Measurements from ENCODE around the gene VDAC1. TPM values are rescaled to one million over a fixed set of nuclear protein-coding genes. Genes with fewer than 3 reads are reported as not detected.

The VDAC1 gene
- total RNA-seq, 2 experiments from 2014 or later: 46.8 to 50.9 TPM

GRCh38 chr5:133994990-133995333 lies 9.8 kb downstream of the VDAC1 start:
- no peak overlapping the region for H3K27ac Mint-ChIP-seq

GRCh38 chr5:133994297-133994989 lies 10.3 kb downstream of the VDAC1 start:
- no peak overlapping the region for H3K27ac ChIP-seq (ENCODE audit: low read depth in 1 of 2, low read length in 2 of 2)
- Mint-ChIP-seq H3K9me3 (no peaks in the 10 kb centered on the region), H3K4me1 (ENCODE audit: low read depth) (peaks cover 53% of the 10 kb centered on the region), H3K4me3 (no peak overlapping the region), H3K36me3 (ENCODE audit: low read depth) (peaks cover 24% of the 10 kb centered on the region), H3K27ac (no peak overlapping the region), H3K27me3 (no peaks in the 10 kb centered on the region)
- ATAC-seq (ENCODE audit: poor library complexity) (no peak), DNase-seq (no peak)
- no peaks in the 10 kb centered on the region for H3K9me3 ChIP-seq (ENCODE audit: control insufficient read depth in 1 of 2, insufficient read depth in 1 of 2, low read length in 2 of 2)
- ChIA-PET CTCF (no interaction called here), POLR2A (interaction anchor here (1.6 kb wide), 1 partner anchor 9 kb away, joined by 4 read pairs; no protein-coding TSS in a partner anchor)
- no peak overlapping the region for H3K4me3 ChIP-seq (ENCODE audit: low read length)
- H3K36me3 ChIP-seq (ENCODE audit: insufficient read depth, low read length): peaks cover 16% of the 10 kb centered on the region
- peaks cover 33% of the 10 kb centered on the region for H3K4me1 ChIP-seq (ENCODE audit: insufficient read depth, low read length)
- intact Hi-C loops (cut with DNase I, micrococcal nuclease): no loop called here
- no peak for TF ChIP-seq CTCF (IDR thresholded peaks at IDR 0.05)
- no peaks in the 10 kb centered on the region for H3K27me3 ChIP-seq (ENCODE audit: control insufficient read depth in 1 of 2, insufficient read depth in 2 of 2, low read length in 2 of 2)

More at GRCh38 chr5:133994990-133995333, 9.8 kb downstream of the VDAC1 start:
- Histone ChIP-seq H3K27me3 (ENCODE audit: control insufficient read depth in 1 of 2, insufficient read depth in 2 of 2, low read length in 2 of 2) (no peaks in the 10 kb centered on the region), H3K36me3 (ENCODE audit: insufficient read depth, low read length) (peaks cover 13% of the 10 kb centered on the region), H3K4me1 (ENCODE audit: insufficient read depth, low read length) (peaks cover 35% of the 10 kb centered on the region), H3K27ac (ENCODE audit: low read depth in 1 of 2, low read length in 2 of 2) (no peak overlapping the region), H3K9me3 (ENCODE audit: control insufficient read depth in 1 of 2, insufficient read depth in 1 of 2, low read length in 2 of 2) (no peaks in the 10 kb centered on the region), H3K4me3 (ENCODE audit: low read length) (no peak overlapping the region)
- peaks cover 20% of the 10 kb centered on the region for H3K36me3 Mint-ChIP-seq (ENCODE audit: low read depth)
- no peaks in the 10 kb centered on the region for H3K9me3 Mint-ChIP-seq
- ATAC-seq (ENCODE audit: poor library complexity): no peak
- intact Hi-C loops (cut with DNase I, micrococcal nuclease): no loop called here
- TF ChIP-seq CTCF (IDR thresholded peaks at IDR 0.05): no peak
- peaks cover 59% of the 10 kb centered on the region for H3K4me1 Mint-ChIP-seq (ENCODE audit: low read depth)
- no peaks in the 10 kb centered on the region for H3K27me3 Mint-ChIP-seq
- DNase-seq: no peak
- POLR2A ChIA-PET: interaction anchor here (1.6 kb wide), 1 partner anchor 8 kb away, joined by 4 read pairs; no protein-coding TSS in a partner anchor
- H3K4me3 Mint-ChIP-seq: no peak overlapping the region
- CTCF ChIA-PET: no interaction called here

GRCh38 chr5:133993185-133993936 lies 11.4 kb downstream of the VDAC1 start:
- Mint-ChIP-seq H3K9me3 (no peaks in the 10 kb centered on the region), H3K4me3 (no peak overlapping the region), H3K27me3 (no peaks in the 10 kb centered on the region), H3K36me3 (ENCODE audit: low read depth) (peaks cover 32% of the 10 kb centered on the region), H3K4me1 (ENCODE audit: low read depth) (peaks cover 51% of the 10 kb centered on the region), H3K27ac (peak overlapping the region; percentile 44)
- H3K36me3 ChIP-seq (ENCODE audit: insufficient read depth, low read length): peaks cover 21% of the 10 kb centered on the region
- DNase-seq: no peak
- peaks cover 27% of the 10 kb centered on the region for H3K4me1 ChIP-seq (ENCODE audit: insufficient read depth, low read length)
- no peak for TF ChIP-seq CTCF (IDR thresholded peaks at IDR 0.05)
- CTCF ChIA-PET: interaction anchor here (1.2 kb wide), 1 partner anchor 13 kb away, joined by 3 read pairs; no protein-coding TSS in a partner anchor
- intact Hi-C loops (cut with DNase I, micrococcal nuclease): no loop called here
- no peak overlapping the region for H3K27ac ChIP-seq (ENCODE audit: low read depth in 1 of 2, low read length in 2 of 2)
- POLR2A ChIA-PET: interaction anchor here (1.1 to 1.5 kb wide), 2 partner anchors 11 to 13 kb away, joined by 3 to 6 read pairs; partner anchors contain the start of gene VDAC1
- H3K27me3 ChIP-seq (ENCODE audit: control insufficient read depth in 1 of 2, insufficient read depth in 2 of 2, low read length in 2 of 2): no peaks in the 10 kb centered on the region
- H3K4me3 ChIP-seq (ENCODE audit: low read length): no peak overlapping the region
- ATAC-seq (ENCODE audit: poor library complexity): no peak
- H3K9me3 ChIP-seq (ENCODE audit: control insufficient read depth in 1 of 2, insufficient read depth in 1 of 2, low read length in 2 of 2): no peaks in the 10 kb centered on the region
